ENCODE results near the gene CLEC16A.

Gene CLEC16A, protein sequence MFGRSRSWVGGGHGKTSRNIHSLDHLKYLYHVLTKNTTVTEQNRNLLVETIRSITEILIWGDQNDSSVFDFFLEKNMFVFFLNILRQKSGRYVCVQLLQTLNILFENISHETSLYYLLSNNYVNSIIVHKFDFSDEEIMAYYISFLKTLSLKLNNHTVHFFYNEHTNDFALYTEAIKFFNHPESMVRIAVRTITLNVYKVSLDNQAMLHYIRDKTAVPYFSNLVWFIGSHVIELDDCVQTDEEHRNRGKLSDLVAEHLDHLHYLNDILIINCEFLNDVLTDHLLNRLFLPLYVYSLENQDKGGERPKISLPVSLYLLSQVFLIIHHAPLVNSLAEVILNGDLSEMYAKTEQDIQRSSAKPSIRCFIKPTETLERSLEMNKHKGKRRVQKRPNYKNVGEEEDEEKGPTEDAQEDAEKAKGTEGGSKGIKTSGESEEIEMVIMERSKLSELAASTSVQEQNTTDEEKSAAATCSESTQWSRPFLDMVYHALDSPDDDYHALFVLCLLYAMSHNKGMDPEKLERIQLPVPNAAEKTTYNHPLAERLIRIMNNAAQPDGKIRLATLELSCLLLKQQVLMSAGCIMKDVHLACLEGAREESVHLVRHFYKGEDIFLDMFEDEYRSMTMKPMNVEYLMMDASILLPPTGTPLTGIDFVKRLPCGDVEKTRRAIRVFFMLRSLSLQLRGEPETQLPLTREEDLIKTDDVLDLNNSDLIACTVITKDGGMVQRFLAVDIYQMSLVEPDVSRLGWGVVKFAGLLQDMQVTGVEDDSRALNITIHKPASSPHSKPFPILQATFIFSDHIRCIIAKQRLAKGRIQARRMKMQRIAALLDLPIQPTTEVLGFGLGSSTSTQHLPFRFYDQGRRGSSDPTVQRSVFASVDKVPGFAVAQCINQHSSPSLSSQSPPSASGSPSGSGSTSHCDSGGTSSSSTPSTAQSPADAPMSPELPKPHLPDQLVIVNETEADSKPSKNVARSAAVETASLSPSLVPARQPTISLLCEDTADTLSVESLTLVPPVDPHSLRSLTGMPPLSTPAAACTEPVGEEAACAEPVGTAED

DNA sequence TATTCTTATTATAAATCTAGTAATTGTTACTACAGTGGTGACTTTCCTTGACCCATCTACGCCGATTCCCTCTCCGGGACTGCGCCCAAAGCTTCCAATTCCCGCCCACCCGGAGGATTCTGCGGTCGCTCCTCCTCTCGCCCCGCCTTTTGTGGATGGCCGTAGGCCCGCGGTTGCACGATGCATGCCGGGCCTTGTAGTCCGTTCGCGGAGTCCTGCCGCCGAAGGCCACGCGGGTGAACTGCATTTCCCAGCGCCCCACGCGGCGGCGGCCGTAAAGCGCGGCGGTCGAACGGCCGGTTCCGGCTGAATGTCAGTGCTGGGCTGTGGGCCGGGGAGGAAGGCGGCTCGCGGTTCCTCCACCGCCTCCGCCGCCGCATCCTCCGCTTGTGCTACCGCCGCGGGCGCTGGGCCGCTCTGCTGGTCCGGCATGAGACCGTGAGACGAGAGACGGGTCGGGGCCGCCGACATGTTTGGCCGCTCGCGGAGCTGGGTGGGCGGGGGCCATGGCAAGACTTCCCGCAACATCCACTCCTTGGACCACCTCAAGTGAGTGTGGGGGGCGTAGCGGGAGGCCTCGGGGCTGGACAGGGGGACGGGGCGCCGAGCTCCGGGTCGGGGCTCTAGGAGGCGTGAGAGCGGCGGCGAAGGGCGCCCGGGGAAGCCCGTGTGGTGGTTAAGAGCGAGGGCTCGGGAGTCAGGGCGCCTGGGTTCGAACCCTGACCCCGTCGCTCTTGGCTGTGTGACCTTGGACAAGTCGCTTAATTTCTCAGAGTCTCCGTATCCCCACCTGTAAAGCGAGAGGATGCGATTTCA is at the start of gene CLEC16A:
Gene CLEC16A, plus strand, starts transcription at position 316 of the 816 bp plus-strand sequence. Its CDS starts 154 bp downstream, at position 470.
- TF ChIP-seq, protein P1, sequence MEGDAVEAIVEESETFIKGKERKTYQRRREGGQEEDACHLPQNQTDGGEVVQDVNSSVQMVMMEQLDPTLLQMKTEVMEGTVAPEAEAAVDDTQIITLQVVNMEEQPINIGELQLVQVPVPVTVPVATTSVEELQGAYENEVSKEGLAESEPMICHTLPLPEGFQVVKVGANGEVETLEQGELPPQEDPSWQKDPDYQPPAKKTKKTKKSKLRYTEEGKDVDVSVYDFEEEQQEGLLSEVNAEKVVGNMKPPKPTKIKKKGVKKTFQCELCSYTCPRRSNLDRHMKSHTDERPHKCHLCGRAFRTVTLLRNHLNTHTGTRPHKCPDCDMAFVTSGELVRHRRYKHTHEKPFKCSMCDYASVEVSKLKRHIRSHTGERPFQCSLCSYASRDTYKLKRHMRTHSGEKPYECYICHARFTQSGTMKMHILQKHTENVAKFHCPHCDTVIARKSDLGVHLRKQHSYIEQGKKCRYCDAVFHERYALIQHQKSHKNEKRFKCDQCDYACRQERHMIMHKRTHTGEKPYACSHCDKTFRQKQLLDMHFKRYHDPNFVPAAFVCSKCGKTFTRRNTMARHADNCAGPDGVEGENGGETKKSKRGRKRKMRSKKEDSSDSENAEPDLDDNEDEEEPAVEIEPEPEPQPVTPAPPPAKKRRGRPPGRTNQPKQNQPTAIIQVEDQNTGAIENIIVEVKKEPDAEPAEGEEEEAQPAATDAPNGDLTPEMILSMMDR (IDR thresholded peaks at IDR 0.05; ENCODE audit: low read depth, low read length) = no peak
- peak within 1 kb of the TSS; percentile 88 for H3K4me3 ChIP-seq (ENCODE audit: low read depth, low read length)

DNA sequence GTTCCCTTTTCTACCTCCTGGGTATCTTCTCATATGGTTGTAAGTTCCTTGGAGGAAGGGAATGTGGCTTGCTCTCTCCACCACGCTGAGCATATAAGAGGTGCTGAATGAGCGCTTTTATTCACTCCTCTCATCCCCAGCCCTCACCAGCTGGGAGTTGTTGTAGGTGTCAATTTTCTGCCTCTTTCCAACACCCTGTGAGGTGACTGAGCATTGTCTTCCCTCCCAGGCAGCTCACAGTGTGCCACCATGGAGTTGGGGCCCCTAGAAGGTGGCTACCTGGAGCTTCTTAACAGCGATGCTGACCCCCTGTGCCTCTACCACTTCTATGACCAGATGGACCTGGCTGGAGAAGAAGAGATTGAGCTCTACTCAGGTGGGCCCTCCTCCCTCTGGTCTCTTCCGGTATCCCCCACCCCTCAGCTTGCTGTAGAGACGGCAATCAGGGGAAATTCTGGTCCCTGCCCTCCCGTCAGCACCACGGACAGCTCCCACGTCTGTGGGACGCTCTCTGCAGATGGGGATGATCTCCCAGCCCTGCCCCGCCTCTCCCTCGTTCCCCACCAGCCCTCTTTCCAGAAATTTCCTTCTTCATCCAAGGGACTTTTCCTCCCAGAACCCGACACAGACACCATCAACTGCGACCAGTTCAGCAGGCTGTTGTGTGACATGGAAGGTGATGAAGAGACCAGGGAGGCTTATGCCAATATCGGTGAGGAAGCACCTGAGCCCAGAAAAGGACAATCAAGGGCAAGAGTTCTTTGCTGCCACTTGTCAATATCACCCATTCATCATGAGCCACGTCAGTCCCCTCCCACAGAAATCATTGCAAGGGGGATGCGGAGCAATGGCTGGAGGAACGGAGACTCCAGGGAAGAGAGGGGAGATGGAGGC is 49.1 kb upstream of the CLEC16A start:
- TF ChIP-seq, protein P1 (IDR thresholded peaks at IDR 0.05; ENCODE audit: low read depth, low read length) = no peak
- H3K4me3 ChIP-seq (ENCODE audit: low read depth, low read length) = no peak overlapping the region

DNA sequence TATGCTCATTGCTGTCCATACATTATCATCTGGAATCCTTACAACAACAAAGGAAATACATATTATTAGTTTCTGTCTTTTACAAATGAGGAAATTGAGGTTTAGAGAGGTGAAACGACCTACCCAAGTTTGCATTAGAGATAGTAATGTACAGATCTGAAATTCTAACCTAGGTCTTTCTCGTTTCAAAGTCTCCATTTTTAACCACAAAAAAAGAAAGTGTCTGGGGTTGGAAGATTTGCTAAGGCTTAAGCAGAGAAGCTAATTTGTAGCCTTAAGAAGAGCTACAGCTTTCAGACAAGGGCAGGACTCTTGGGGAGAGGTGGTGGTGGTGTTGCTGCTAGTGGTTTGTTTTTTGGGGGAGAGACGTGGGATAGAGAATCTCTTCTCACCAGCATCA is 48.2 kb upstream of the CLEC16A start:
- no peak overlapping the region for H3K4me3 ChIP-seq (ENCODE audit: low read depth, low read length)
- TF ChIP-seq, protein P1 (IDR thresholded peaks at IDR 0.05; ENCODE audit: low read depth, low read length) = no peak

DNA sequence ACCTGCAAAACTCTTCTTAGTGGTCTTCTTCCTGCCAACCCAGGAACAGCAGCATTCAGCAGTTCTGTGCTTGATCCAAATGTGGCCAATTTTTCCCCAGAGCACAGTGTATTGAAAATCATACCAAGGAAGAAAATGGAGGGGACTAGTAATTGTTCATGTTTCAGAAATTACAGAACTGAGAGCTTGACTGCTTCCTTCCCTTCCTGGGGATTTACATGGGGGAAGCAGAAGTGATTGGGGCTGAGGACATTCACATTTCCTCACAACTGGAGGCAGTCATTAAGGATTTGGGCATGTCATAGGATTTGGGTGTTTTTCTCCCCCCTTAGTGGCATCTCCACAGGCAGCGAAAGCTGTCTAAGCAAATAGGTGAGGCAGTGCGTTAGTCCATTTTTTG is 47.6 kb upstream of the CLEC16A start:
- TF ChIP-seq, protein P1 (IDR thresholded peaks at IDR 0.05; ENCODE audit: low read depth, low read length) = no peak
- no peak overlapping the region for H3K4me3 ChIP-seq (ENCODE audit: low read depth, low read length)

DNA sequence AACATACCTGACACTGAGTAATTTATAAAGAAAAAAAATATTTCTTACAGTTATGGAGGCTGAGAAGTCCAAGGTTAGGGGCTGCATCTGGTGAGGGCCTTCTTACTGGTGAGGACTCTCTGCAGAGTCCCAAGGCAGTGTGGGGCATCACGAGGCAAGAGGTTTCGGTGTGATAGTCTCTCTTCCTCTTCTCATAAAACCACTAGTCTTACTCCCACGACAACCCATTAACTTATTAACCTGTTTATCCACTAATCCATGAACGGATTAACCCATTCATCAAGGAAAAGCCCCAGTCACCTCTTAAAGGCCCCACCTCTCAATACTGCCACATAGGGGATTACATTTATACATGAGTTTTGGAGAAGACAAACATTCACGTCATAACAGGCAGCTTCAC is 47.2 kb upstream of the CLEC16A start:
- TF ChIP-seq, protein P1 (IDR thresholded peaks at IDR 0.05; ENCODE audit: low read depth, low read length) = no peak
- no peak overlapping the region for H3K4me3 ChIP-seq (ENCODE audit: low read depth, low read length)

DNA sequence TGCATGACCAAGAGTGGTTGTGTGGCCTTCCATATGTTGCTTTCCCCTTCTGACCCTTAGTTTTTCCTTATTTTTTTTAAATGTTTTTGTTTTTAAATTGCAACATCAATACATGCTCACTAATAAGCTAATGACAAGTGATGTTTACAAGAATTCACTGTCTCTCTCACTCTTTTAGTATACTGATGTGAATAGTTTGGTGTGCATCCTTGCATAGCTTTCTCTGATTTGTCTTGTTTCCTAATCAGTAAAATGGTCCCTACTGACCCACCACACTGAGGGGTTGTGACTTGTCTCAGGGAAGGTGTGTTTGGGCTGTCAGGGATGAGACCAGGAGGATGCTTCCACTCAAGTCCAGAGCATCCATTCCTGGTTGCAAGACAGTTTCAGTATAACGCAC is 41.4 kb upstream of the CLEC16A start:
- TF ChIP-seq, protein P1 (IDR thresholded peaks at IDR 0.05; ENCODE audit: low read depth, low read length) = no peak

More for the DNA sequence above, 41.4 kb upstream of the CLEC16A start:
- no peak overlapping the region for H3K4me3 ChIP-seq (ENCODE audit: low read depth, low read length)

Measured in WI38 (cell line).